Smooth muscle cell (in vitro differentiated cells): Measurements from ENCODE around the gene NTM. TPM values are rescaled to one million over a fixed set of nuclear protein-coding genes. Genes with fewer than 3 reads are reported as not detected.

Experiments
- DNase-seq: peaks from one replicate; lab custom pipeline; 2025; ENCODE audit not compliant: unreplicated experiment; lab: John Stamatoyannopoulos, UW
- H2AFZ ChIP-seq: fragments of 200-600 bp; sonication (generic); 2 replicates; pipeline ENCODE4 v1.6.0; 2016; ENCODE audit warnings: antibody characterized with exemption, low read depth, mild to moderate bottlenecking
- H3F3A ChIP-seq: fragments of 200-600 bp; sonication (generic); 2 replicates; pipeline ENCODE4 v1.6.0; 2017; ENCODE audit warnings: antibody characterized with exemption, low read depth
- H3K27ac ChIP-seq: fragments of 200-600 bp; sonication (generic); 2 replicates; pipeline ENCODE4 v1.5.1; 2016; ENCODE audit warnings: low read depth, mild to moderate bottlenecking
- H3K27me3 ChIP-seq: fragments of 200-600 bp; sonication (generic); 2 replicates; pipeline ENCODE4 v1.6.1; 2016; ENCODE audit warnings: low read depth, mild to moderate bottlenecking
- H3K36me3 ChIP-seq: fragments of 200-600 bp; sonication (generic); 2 replicates; pipeline ENCODE4 v1.5.1; 2016; ENCODE audit warnings: low read depth
- H3K4me1 ChIP-seq: fragments of 200-600 bp; sonication (generic); 2 replicates; pipeline ENCODE4 v1.5.1; 2016; ENCODE audit warnings: low read depth
- H3K4me2 ChIP-seq: fragments of 200-600 bp; sonication (generic); 2 replicates; pipeline ENCODE4 v1.6.0; 2016; ENCODE audit warnings: mild to moderate bottlenecking
- H3K4me3 ChIP-seq: fragments of 200-600 bp; sonication (generic); 2 replicates; pipeline ENCODE4 v1.5.1; 2016; ENCODE audit warnings: mild to moderate bottlenecking
- H3K79me2 ChIP-seq: fragments of 200-600 bp; sonication (generic); 2 replicates; pipeline ENCODE4 v1.6.0; 2016; ENCODE audit warnings: low read depth, mild to moderate bottlenecking
- H3K9ac ChIP-seq: fragments of 200-600 bp; sonication (generic); 2 replicates; pipeline ENCODE4 v1.6.0; 2016; ENCODE audit warnings: low read depth
- H3K9me3 ChIP-seq: fragments of 200-600 bp; sonication (generic); replicated peaks from 2 replicates; pipeline ENCODE4 v1.5.1; 2016; ENCODE audit warnings: low read depth
- H4K20me1 ChIP-seq: fragments of 200-600 bp; sonication (generic); 2 replicates; pipeline ENCODE4 v1.6.0; 2016; ENCODE audit warnings: low read depth
- WGBS: methylation state at CpG from one replicate; pipeline ENCODE4 v1.1.7; 2016; ENCODE audit warnings: low lambda C conversion rate; 5-methylcytosine and 5-hydroxymethylcytosine counted together
- polyA plus RNA-seq: library from polyadenylated mRNA; unstranded; fragments of >200 nt; fragmentation: Nextera tagmentation; extraction: Ambion mirVana; gene quantifications from 2 replicates; pipeline ENCODE4 v1.2.1, GENCODE V29; 2016
- total RNA-seq: library from RNA; depleted of rRNA; stranded (reverse); fragments of >200 nt; gene quantifications from 2 replicates; pipeline ENCODE4 v1.2.3, GENCODE V29; 2014
- TF ChIP-seq, protein P1 (sequence below): fragments of 200-600 bp; sonication (generic); IDR thresholded peaks from 2 replicates; pipeline ENCODE4 v1.5.1; 2017; ENCODE audit warnings: borderline replicate concordance, mild to moderate bottlenecking, antibody characterized with exemption; ENCODE audit not compliant: insufficient read depth, poor library complexity, severe bottlenecking

The NTM gene
- total and polyA plus RNA-seq, 2 experiments from 2014 or later, result 68.9 to 123 TPM

DNA sequence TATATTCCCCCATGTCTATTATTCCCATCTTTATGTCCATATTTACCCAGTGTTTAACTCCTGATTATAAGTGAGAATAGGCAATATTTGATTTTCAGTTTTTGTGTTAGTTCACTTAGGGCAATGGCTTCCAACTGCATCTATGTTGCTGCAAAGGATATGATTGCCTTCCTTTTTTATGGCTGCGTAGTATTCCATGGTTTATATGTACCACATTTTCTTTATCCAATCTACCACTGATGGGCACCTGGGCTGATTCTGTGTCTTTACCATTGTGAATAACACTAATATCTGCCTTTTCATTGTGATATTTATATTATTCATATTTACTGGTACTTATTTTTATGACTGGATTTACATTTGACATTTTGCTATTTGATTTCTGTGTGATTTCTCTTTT is 649.6 kb downstream of the NTM start:
- 96% methylated on average over 1 of the region's 1 CpG for WGBS

DNA sequence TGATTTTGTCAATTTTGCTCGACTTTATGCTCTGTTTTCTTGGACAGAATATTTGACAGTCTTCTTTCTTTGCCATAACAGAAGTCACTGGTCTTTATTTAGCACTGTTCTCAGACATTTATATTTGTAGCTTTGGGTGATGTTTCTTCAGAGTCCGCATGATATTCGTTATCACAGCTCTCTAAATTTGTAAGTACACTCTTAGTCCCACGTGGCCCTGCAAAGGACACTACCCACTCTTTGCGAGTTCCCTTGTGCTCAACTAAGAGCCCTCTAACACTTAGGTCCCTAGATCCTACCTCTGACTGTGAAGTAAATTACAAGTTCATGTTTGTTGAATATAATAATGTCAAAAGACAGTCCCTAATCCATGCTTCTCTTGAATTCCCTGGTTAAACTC is 651.9 kb downstream of the NTM start:
- Histone ChIP-seq H3F3A (no peaks in the 10 kb centered on the region), H3K27ac (no peak overlapping the region), H3K9me3 (no peaks in the 10 kb centered on the region), H3K79me2 (no peaks in the 10 kb centered on the region), H3K4me1 (no peaks in the 10 kb centered on the region), H3K4me2 (no peak overlapping the region), H3K4me3 (no peak overlapping the region), H2AFZ (no peak overlapping the region), H3K9ac (no peak overlapping the region), H4K20me1 (peaks cover 10% of the 10 kb centered on the region), H3K36me3 (no peaks in the 10 kb centered on the region), H3K27me3 (peaks cover 9% of the 10 kb centered on the region)
- DNase-seq, result no peak
- TF ChIP-seq, protein P1, sequence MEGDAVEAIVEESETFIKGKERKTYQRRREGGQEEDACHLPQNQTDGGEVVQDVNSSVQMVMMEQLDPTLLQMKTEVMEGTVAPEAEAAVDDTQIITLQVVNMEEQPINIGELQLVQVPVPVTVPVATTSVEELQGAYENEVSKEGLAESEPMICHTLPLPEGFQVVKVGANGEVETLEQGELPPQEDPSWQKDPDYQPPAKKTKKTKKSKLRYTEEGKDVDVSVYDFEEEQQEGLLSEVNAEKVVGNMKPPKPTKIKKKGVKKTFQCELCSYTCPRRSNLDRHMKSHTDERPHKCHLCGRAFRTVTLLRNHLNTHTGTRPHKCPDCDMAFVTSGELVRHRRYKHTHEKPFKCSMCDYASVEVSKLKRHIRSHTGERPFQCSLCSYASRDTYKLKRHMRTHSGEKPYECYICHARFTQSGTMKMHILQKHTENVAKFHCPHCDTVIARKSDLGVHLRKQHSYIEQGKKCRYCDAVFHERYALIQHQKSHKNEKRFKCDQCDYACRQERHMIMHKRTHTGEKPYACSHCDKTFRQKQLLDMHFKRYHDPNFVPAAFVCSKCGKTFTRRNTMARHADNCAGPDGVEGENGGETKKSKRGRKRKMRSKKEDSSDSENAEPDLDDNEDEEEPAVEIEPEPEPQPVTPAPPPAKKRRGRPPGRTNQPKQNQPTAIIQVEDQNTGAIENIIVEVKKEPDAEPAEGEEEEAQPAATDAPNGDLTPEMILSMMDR, result no peak
- WGBS, result 91% methylated on average over 5 of the region's 5 CpGs

More for the DNA sequence above, 649.6 kb downstream of the NTM start:
- Histone ChIP-seq H3K79me2 (no peaks in the 10 kb centered on the region), H3K4me2 (no peak overlapping the region), H3K27me3 (peaks cover 10% of the 10 kb centered on the region), H2AFZ (no peak overlapping the region), H3K36me3 (no peaks in the 10 kb centered on the region), H3K4me3 (no peak overlapping the region), H3K27ac (no peak overlapping the region), H3F3A (no peaks in the 10 kb centered on the region), H3K9me3 (no peaks in the 10 kb centered on the region), H3K4me1 (no peaks in the 10 kb centered on the region), H4K20me1 (peaks cover 9% of the 10 kb centered on the region), H3K9ac (no peak overlapping the region)
- DNase-seq, result no peak
- TF ChIP-seq, protein P1, result no peak

DNA sequence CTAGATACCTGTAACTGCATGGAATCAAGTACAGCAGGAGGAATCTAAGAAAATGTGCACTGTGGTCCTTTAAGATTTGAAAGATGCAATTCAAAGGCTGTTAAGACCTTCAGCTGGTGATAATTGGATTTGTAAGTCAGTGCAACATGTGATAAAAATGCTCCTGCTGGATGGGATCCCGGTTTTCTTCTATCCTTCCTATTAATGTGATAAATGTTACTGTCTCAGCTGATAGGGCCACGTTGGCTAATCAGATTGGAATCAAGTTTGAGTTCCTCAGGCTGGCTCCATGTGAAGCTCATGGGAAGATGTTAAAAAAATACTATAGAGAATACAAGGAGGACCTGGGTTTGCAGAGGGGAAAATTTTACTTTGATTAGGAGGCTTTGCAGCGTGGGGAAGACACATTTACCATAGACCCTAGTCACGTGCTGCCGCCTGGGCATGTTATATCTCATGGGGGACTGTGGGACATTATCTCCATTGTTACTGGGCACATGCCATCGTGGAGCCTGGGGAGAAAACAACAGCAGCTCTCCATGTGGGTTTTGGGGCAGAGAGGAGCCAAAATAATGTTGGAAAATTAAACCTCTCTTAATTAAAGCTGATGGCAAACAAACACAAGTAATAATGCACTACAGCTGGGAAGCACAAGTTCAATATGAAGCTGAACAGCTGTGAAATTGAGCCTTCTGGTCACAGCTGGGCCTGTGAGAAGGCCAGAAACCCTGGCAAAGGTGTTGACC is 652.5 kb downstream of the NTM start:
- no peaks in the 10 kb centered on the region for H3K4me1 ChIP-seq
- TF ChIP-seq, protein P1, result no peak
- H3K79me2 ChIP-seq, result no peaks in the 10 kb centered on the region
- H2AFZ ChIP-seq, result no peak overlapping the region
- H4K20me1 ChIP-seq, result peaks cover 9% of the 10 kb centered on the region
- no peak overlapping the region for H3K4me3 ChIP-seq
- peaks cover 3% of the 10 kb centered on the region for H3K27me3 ChIP-seq
- no peak overlapping the region for H3K27ac ChIP-seq
- H3F3A ChIP-seq, result no peaks in the 10 kb centered on the region
- no peak overlapping the region for H3K9ac ChIP-seq
- no peaks in the 10 kb centered on the region for H3K36me3 ChIP-seq
- WGBS, result 72% methylated on average over 6 of the region's 6 CpGs
- no peak overlapping the region for H3K4me2 ChIP-seq
- no peaks in the 10 kb centered on the region for H3K9me3 ChIP-seq
- DNase-seq, result no peak
